GM18505 (cell line): ENCODE data around the gene METTL1.
A peak's percentile ranks its signal among the peaks of the same experiment; 100 is the strongest.

Experiments
- ATAC-seq: cut with Tn5 transposase; IDR thresholded peaks from one replicate; pipeline ENCODE4 v1.9.1; 2021; ENCODE audit not compliant: unreplicated experiment
- POLR2A ChIP-seq: IDR thresholded peaks from 4 replicates; pipeline ENCODE4 v1.6.1; 2011; ENCODE audit warnings: borderline replicate concordance; ENCODE audit not compliant: insufficient read depth, insufficient read length; ENCODE audit errors: extremely low read depth

Gene METTL1

DNA sequence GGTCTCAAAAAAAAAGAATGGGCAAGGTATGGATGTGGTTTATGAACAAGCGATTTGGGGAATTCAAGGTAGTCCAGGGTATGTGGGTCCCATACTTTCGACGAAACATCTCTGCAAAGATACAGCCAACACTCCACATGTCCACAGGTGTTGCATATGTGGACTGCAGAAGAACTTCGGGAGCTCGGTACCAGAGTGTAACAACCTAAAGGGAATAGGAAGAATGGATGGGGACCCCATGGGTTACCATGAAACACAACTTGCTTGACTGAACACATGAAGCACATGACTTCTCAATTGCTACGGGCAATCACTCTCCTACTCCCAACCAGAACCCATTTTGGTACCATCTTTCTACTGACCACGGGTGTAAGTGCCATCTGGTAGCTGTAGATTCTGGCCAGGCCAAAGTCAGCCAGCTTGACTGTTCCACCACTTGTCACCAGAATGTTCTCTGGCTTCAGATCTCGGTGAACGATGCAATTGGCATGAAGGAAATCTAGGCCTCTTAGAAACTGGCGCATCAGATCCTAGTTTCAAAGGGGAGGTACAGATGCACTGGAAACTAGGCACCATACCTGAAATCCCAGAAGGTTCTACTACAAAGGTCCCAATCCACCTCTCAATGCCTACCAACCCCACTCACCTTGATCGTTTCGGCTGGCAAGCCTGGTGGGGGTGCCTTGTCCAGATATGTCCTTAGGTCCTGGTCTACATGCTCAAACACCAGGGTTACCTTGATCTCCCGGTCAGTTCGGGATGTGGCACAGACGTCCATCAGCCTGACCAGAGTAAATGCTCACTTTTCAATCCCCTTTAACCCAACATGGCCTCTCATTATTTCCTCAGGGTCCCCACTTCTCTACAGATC is 21.1 kb downstream of the METTL1 start:
- ATAC-seq: no peak
- TF ChIP-seq POLR2A: no peak

DNA sequence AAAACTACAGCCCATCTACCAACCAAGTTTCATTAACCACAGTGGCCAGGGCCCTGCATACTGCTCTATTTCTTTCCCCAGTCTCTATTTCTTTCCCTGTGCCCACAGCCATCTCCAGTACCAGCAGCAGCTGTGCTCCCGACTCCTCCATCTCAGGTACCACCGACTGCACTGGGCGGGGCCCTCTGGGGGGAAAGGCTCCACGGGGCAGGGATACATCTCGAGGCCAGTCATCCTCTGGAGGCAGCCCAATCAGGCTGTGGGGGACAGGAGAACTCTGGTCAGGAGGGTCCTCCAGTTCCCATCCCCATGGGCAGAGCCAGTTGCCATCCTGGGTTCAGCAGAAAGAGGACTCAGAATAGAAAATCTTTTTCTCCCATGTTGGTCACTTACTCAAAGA is 22.8 kb downstream of the METTL1 start:
- TF ChIP-seq POLR2A: no peak
- ATAC-seq: no peak

DNA sequence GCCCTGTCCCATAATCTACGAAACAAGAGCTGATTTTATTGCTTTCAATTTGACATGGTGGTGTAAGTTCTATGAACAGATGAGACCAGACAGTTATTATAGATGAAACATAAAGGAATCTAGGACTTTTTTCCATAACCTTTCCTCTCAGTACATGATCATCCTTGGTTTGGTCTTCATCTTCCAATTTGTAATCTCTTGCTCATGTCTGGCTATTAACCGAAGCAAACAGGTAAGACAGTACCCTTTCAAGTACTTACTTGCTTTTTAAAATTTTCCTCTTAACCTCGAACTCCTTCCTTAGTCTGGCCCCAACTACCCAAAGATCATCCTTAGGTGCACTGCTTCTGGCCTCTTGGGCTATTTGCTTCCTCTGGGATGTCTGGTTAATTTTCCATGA is 25.9 kb downstream of the METTL1 start:
- no peak for ATAC-seq
- TF ChIP-seq POLR2A: no peak

DNA sequence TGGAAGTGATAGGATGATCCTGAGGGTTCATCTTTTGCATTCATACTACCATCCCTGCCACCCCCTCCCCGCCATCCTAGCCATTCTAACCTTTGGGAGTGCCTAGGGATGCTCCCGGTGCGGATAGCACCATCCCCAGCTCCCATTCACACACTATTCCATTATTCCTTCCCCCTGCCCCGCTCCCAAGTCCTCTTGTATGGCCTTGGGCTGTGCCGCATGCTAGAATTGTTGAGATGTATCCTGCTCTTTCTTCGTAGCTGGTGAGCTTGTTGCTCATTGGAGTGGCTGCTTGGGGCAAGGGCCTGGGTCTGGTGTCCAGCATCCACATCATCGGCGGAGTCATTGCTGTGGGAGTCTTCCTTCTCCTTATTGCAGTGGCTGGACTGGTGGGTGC is 26.4 kb downstream of the METTL1 start:
- TF ChIP-seq POLR2A: peak; percentile 34
- no peak for ATAC-seq

DNA sequence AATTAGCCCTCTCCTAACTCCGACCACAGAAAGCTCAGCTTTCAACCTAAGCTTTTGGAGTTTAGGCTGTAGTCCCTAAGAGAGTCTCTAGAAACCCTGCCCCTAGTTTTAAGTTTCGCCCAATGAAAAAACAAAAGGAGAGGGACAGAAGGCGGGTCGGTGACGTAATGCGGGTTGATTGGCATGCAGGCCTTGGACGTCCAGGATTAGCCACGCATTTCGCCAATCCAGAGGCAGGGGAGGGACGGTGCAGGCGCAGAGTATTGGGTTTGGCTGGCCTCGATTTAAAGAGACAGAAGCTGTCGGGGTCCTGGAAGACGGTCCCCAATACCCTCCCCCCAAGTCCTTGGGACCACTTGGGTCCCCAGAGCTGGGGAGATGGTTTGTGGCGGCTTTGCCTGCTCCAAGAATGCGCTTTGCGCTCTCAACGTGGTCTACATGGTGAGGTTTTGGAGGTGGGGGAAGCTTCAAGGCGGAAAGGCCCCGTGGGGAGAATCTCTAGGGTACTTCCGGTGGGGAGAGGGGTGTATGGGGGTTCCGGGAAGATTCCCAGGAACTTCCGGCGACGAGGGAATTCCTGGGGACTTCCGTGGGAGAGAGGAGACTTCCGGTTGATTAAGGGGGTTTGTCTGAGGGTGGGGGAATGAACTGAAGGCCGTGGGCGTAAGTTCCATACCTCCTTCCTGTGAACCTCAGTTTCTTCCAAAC is 27.0 kb downstream of the METTL1 start, which contains the start of gene TSPAN31:
TSPAN31 (plus strand) TSS at position 263 of the 708 bp plus-strand sequence; CDS start at position 379, 116 bp downstream.
- peak; percentile 78 for ATAC-seq
- TF ChIP-seq POLR2A: peak; percentile 69

DNA sequence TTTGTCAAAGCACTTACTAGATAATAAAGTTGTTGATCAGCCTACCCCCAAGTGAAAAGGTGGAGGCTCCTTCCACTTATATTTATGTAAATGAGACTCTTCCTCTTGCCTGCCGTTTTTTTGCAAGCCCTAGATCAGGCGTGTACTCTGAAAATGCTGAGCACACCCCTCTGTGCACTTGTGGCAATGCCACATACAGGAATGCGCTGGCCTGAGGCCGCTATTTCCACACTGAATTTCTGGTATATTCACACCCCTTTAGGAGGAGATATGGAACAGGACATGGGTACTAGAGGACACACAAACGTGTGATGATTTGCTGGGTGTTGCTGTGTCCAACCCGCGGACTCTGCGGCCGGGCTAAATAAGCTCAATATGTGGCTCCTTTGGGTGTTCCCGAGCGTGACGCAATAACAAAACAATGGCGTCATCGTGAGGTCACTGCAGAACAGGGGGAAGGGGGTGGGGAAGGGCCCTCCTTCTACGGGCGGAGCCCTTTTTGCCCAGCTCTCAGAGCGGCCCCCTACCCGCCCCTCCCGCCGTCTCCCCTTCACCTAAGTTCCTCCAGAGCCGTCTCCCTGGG is 27.6 kb downstream of the METTL1 start:
- peak; percentile 42 for ATAC-seq
- TF ChIP-seq POLR2A: no peak

DNA sequence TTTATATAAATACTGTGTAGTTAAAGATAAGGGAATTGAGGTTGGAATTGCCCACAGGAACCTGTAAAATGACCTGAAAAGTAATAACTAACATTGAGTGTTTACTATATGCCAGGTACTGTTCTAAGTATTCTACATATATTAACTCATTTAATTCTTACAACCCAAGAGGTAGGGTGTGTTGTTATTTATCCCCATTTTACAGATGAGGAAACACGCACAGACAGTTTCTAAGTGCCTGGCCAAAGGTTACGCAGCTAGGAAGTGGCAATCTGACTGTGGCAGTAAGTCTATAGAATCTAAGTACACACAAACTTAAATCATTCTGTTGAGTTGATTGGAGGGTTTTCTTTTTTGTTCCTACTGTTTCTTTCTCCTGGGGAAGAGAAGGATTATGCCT is 28.1 kb downstream of the METTL1 start:
- no peak for ATAC-seq
- no peak for TF ChIP-seq POLR2A

DNA sequence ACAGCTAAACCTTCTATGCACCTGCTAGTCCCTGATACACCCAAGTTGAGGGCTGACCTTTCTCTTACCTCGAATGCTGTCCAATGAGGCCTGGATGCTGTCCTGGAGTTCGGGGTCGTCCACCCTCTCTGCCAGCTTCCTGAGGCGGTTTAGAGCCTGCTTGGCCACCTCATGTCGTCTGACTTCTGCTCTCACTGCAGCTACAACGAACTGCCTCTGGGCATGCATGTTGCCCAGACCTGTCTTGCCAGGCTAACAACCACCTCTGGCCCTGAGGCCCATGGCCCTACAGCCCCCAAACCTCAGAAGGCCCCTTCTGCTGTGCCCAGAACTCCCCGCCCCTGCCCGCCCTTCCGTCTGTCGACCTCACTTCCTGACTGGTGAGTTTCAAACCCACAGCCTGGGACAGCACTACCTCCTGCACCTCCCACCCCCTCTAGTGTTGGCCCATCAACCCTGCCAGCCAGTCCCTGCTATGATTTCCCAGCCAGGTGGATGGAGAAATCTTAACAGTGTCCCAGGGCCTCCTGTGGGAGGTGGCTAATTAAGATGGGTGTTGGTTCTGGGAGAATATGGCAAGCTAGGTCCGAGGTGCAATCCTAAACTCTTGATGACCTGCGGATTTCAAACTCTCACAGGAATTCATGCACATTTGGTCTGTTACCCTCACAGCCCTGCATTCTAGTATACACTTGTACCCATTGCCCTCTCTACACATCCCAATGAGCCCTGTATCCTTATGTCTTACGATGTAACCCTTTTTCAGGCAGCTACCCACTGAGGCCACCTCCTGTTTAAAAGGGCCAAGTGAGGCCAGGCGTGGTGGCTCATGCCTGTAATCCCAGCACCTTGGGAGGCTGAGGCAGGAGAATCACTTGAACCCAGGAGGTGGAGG is 29.8 kb downstream of the METTL1 start:
- ATAC-seq: peak; percentile 51
- peak; percentile 62 for TF ChIP-seq POLR2A

DNA sequence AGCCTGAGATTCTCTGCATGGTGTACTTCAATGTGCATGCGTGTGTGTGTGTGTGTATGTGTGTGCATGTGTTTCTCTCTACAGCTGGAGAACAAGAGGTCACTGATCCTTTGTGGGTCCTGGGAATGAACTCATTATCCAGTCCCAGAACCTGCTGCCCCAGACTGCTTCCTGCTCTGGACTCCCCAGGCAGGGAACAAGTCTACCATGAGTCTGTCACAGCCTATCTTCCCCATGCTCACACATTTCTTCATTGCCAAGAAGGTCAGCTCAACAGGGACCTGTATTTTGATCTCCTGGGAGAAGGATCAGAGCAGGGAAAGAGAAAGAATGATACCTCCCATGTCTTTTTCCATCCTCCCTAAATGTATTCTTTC is 30.5 kb downstream of the METTL1 start:
- no peak for TF ChIP-seq POLR2A
- no peak for ATAC-seq

DNA sequence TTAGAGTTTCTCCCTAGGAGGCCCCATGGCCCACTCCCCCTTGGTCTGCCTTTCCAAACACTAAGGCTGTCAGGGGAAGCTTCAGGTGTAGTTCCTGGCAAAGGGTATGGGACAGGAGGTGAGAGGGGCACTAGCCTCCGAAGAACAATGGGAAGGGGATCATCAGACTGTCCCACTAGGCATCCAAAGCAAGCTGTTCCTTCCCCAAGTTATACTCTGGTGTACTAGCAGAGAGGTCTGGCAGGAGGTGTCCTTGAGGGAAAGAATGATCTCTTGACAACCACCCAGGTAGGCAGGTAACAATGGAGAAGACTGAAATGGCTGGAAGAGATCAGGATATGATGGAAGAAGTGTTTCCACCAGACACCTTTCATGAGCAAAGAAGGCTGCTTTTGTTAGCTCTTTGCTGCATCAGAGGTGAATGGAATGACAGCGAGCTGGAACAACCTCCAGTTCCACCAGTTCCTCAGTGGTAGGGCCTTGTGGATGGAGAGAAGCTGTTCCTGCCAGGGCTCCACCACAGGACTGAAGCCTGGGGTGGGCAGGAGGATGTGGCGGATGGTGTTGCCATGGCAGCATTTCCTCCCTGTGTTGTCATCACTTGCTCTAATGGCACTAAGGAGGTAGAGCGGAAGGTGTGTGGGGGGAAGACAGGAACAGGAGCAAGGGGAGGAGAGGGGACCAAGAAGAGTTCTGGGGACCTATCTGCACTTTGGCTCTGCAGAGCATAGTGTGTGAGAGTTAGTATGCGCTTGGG is 31.1 kb downstream of the METTL1 start:
- ATAC-seq: peak; percentile 39
- TF ChIP-seq POLR2A: no peak

DNA sequence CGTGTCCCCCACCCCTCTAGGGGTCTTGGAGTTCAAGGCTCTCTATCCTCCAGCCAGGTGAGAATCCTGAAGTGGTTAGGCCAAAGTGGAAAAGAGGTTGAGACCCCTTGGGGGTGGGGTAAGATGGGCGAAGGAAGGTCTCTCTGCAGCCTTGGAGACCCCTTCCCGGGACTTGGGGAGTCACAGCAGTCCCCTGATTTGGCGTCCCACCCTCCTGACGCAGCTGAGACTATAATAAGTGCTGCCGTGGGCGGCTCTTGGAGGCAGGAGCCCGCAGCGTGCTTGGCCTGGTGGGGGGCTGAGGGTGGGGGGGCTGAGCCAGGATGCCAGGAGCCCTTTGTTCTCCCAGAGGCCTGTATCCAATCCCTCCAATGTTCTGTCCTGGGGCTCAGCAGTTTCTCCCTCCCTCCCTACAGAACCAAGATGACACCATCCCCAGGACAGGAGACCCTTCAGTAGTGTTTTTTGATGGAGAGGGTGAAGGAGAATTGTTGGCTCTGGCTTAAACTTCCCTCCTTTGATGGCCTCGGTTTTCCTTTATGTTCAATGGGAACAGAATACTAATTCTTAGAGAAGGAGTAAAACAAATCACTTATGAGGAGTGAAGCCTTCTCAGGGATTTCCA is 31.9 kb downstream of the METTL1 start:
- no peak for TF ChIP-seq POLR2A
- no peak for ATAC-seq

DNA sequence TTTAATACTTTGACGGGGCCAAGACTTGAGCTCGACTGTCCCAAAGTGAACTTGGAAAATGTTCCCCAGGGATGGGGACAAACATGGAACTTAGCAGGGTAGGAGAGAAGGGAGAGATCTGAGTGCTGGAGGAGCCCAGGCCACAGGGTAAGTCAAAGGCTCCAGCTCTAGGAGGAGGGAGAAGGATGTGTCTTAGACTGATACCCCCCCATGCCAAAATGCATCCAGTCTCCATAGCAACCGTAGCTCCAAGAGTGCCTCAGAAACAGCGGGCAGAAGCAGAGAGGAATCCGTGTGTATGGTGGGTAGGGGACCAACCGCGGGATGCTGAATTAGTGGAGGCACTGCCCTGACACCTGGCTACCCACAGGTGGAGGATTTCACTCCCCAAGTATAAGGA is 32.5 kb downstream of the METTL1 start:
- ATAC-seq: no peak
- no peak for TF ChIP-seq POLR2A
